ENCODE data around the gene ATXN7L1. TPM values are rescaled to one million over a fixed set of nuclear protein-coding genes. Genes with fewer than 3 reads are reported as not detected.

Gene ATXN7L1
- total and polyA plus RNA-seq, 2 donors (not counting 1 experiment from before 2014, with no cell fraction given): 7.1 to 40.6 TPM

- H3K9me3 ChIP-seq (ENCODE audit: control extremely low read depth in 1 of 3, control insufficient read depth in 2 of 3, insufficient read depth in 1 of 3, low read length in 2 of 3): no peaks in the 10 kb centered on the region
- intact Hi-C loops (cut with micrococcal nuclease): no loop called here
- no peaks in the 10 kb centered on the region for H3K9me3 Mint-ChIP-seq (ENCODE audit: insufficient read depth)
- POLR2A ChIA-PET: no interaction called here
- H3K4me3 Mint-ChIP-seq: no peak overlapping the region
- H3K36me3 ChIP-seq (replicated peaks in 1 of 2; ENCODE audit: control extremely low read depth in 1 of 2, control insufficient read depth in 1 of 2, extremely low read depth in 1 of 2, insufficient read depth in 2 of 2, low read length in 1 of 2): peaks cover 14 to 45% of the 10 kb centered on the region in 2 experiments
- no peak overlapping the region for H3K4me2 ChIP-seq (replicated peaks; ENCODE audit: low read depth, low read length, poor library complexity, severe bottlenecking)
- H3K9ac ChIP-seq (ENCODE audit: low read length): no peak overlapping the region
- H3K27me3 Mint-ChIP-seq: no peaks in the 10 kb centered on the region
- no peaks in the 10 kb centered on the region for H3K4me1 ChIP-seq (ENCODE audit: control insufficient read depth in 2 of 2, insufficient read depth in 2 of 2, low read length in 2 of 2)
- no peak for DNase-seq
- H3K4me1 Mint-ChIP-seq: no peaks in the 10 kb centered on the region
- no peak for ATAC-seq (ENCODE audit: low read depth)
- no peak overlapping the region for H3K27ac Mint-ChIP-seq
- TF ChIP-seq EZH2 (IDR thresholded peaks at IDR 0.05; ENCODE audit: borderline replicate concordance, insufficient read depth, low read depth, low read length, poor library complexity, severe bottlenecking) (no peak), CTCF (IDR thresholded peaks at IDR 0.05) (no peak)
- no peaks in the 10 kb centered on the region for H4K20me1 ChIP-seq (ENCODE audit: control insufficient read depth, insufficient read depth, low read length, poor library complexity, severe bottlenecking)
- H3K79me2 ChIP-seq (ENCODE audit: control insufficient read depth, insufficient read depth, low read length): no peaks in the 10 kb centered on the region
- H2AFZ ChIP-seq (ENCODE audit: insufficient read depth, low read depth, low read length, poor library complexity, severe bottlenecking): no peak overlapping the region
- 100% methylated on average over 1 of the region's 3 CpGs for WGBS (ENCODE audit: insufficient coverage)
- H3K4me3 ChIP-seq (ENCODE audit: control extremely low read depth in 1 of 5, extremely low read depth in 1 of 5, insufficient read depth in 1 of 5, low read depth in 2 of 5, low read length in 4 of 5): no peak overlapping the region
- no peak overlapping the region for H3K27ac ChIP-seq (ENCODE audit: low read length in 2 of 2)
- CTCF ChIA-PET: interaction anchor here (0.6 kb wide), 1 partner anchor 233 kb away, joined by 4 read pairs; no protein-coding TSS in a partner anchor
- H3K27me3 ChIP-seq (replicated peaks in 1 of 4; ENCODE audit: control extremely low read depth in 1 of 4, control insufficient read depth in 3 of 4, insufficient read depth in 4 of 4, low read length in 3 of 4): no peaks in the 10 kb centered on the region
Observed at GRCh38 chr7:105567821-105568220, 308.6 kb downstream of the ATXN7L1 start.

- WGBS (ENCODE audit: insufficient coverage): no CpG with 5 or more reads among the region's 2 CpGs
- no peaks in the 10 kb centered on the region for H3K9me3 Mint-ChIP-seq (ENCODE audit: insufficient read depth)
- H3K27me3 ChIP-seq (replicated peaks in 1 of 4; ENCODE audit: control extremely low read depth in 1 of 4, control insufficient read depth in 3 of 4, insufficient read depth in 4 of 4, low read length in 3 of 4): no peaks in the 10 kb centered on the region
- no peak for DNase-seq
- no peaks in the 10 kb centered on the region for H3K4me1 Mint-ChIP-seq
- intact Hi-C loops (cut with micrococcal nuclease): no loop called here
- H3K9ac ChIP-seq (ENCODE audit: low read length): no peak overlapping the region
- ChIA-PET POLR2A (no interaction called here), CTCF (interaction anchor here (0.7 to 0.8 kb wide), 2 partner anchors 9 to 35 kb away, joined by 3 read pairs; partner anchors contain the start of gene RINT1)
- H3K4me1 ChIP-seq (ENCODE audit: control insufficient read depth in 2 of 2, insufficient read depth in 2 of 2, low read length in 2 of 2): no peaks in the 10 kb centered on the region
- no peak overlapping the region for H3K27ac ChIP-seq (ENCODE audit: low read length in 2 of 2)
- H3K79me2 ChIP-seq (ENCODE audit: control insufficient read depth, insufficient read depth, low read length): no peaks in the 10 kb centered on the region
- H3K36me3 ChIP-seq (replicated peaks in 1 of 2; ENCODE audit: control extremely low read depth in 1 of 2, control insufficient read depth in 1 of 2, extremely low read depth in 1 of 2, insufficient read depth in 2 of 2, low read length in 1 of 2): peaks cover 16 to 50% of the 10 kb centered on the region in 2 experiments
- no peaks in the 10 kb centered on the region for H3K9me3 ChIP-seq (ENCODE audit: control extremely low read depth in 1 of 3, control insufficient read depth in 2 of 3, insufficient read depth in 1 of 3, low read length in 2 of 3)
- H3K4me3 ChIP-seq (ENCODE audit: control extremely low read depth in 1 of 5, extremely low read depth in 1 of 5, insufficient read depth in 1 of 5, low read depth in 2 of 5, low read length in 4 of 5): no peak overlapping the region
- no peaks in the 10 kb centered on the region for H3K27me3 Mint-ChIP-seq
- no peak for ATAC-seq (ENCODE audit: low read depth)
- no peak for TF ChIP-seq EZH2 (IDR thresholded peaks at IDR 0.05; ENCODE audit: borderline replicate concordance, insufficient read depth, low read depth, low read length, poor library complexity, severe bottlenecking)
- TF ChIP-seq CTCF (IDR thresholded peaks at IDR 0.05): no peak
- no peak overlapping the region for H3K4me2 ChIP-seq (replicated peaks; ENCODE audit: low read depth, low read length, poor library complexity, severe bottlenecking)
- H4K20me1 ChIP-seq (ENCODE audit: control insufficient read depth, insufficient read depth, low read length, poor library complexity, severe bottlenecking): no peaks in the 10 kb centered on the region
- no peak overlapping the region for H2AFZ ChIP-seq (ENCODE audit: insufficient read depth, low read depth, low read length, poor library complexity, severe bottlenecking)
- H3K27ac Mint-ChIP-seq: no peak overlapping the region
- H3K4me3 Mint-ChIP-seq: no peak overlapping the region
Observed at GRCh38 chr7:105567024-105567423, 309.4 kb downstream of the ATXN7L1 start.
